ENCODE results near the gene HNRNPA2B1. TPM values are rescaled to one million over a fixed set of nuclear protein-coding genes. Genes with fewer than 3 reads are reported as not detected.
"Not testable (repeated sequence)": the region's sequence is repeated elsewhere in the genome, so short reads cannot be mapped to it uniquely, and the experiment has no call there.

The HNRNPA2B1 gene
- total RNA-seq, 2 experiments from 2014 or later, result 882 to 899 TPM

- no peaks in the 10 kb centered on the region for H3K9me3 Mint-ChIP-seq (ENCODE audit: insufficient read depth)
- ChIA-PET POLR2A (interaction anchor here (1.1 to 1.4 kb wide), 3 partner anchors 20 to 31 kb away, joined by 3 to 5 read pairs (median 3); no protein-coding TSS in a partner anchor), CTCF (interaction anchor here (2.3 kb wide), 1 partner anchor 71 kb away, joined by 15 read pairs; no protein-coding TSS in a partner anchor)
- no peak overlapping the region for H3K4me3 Mint-ChIP-seq
- no peaks in the 10 kb centered on the region for H3K27me3 Mint-ChIP-seq (ENCODE audit: low read depth)
- H3K27ac Mint-ChIP-seq, result no peak overlapping the region
- no peak for ATAC-seq
- peaks cover 53% of the 10 kb centered on the region for H3K4me1 Mint-ChIP-seq (ENCODE audit: low read depth)
- peaks cover 20% of the 10 kb centered on the region for H3K36me3 Mint-ChIP-seq (ENCODE audit: low read depth)
- DNase-seq, result no peak
Observed at GRCh38 chr7:26162431-26162830, 38.1 kb downstream of the HNRNPA2B1 start.

- POLR2A ChIA-PET, result interaction anchor here (0.7 to 2.3 kb wide), 9 partner anchors 9 to 40 kb away, joined by 3 to 14 read pairs (median 3); partner anchors contain the start of genes CBX3, HNRNPA2B1 and NFE2L3
- no peaks in the 10 kb centered on the region for H3K9me3 Mint-ChIP-seq (ENCODE audit: insufficient read depth)
- peaks cover 22% of the 10 kb centered on the region for H3K36me3 Mint-ChIP-seq (ENCODE audit: low read depth)
- CTCF ChIA-PET, result interaction anchor here (0.8 to 2.3 kb wide), 9 partner anchors 9 to 266 kb away, joined by 3 to 15 read pairs (median 4); partner anchors contain the start of gene NFE2L3
- H3K27me3 Mint-ChIP-seq (ENCODE audit: low read depth), result no peaks in the 10 kb centered on the region
- no peak for DNase-seq
- H3K27ac Mint-ChIP-seq, result no peak overlapping the region
- no peak for ATAC-seq
- H3K4me1 Mint-ChIP-seq (ENCODE audit: low read depth), result peaks cover 54% of the 10 kb centered on the region
- no peak overlapping the region for H3K4me3 Mint-ChIP-seq
Observed at GRCh38 chr7:26160896-26161295, 39.6 kb downstream of the HNRNPA2B1 start.

GRCh38 chr7:26159243-26159642 lies 41.3 kb downstream of the HNRNPA2B1 start:
- ATAC-seq, result no peak
- Mint-ChIP-seq H3K27ac (no peak overlapping the region), H3K27me3 (ENCODE audit: low read depth) (no peaks in the 10 kb centered on the region), H3K9me3 (ENCODE audit: insufficient read depth) (no peaks in the 10 kb centered on the region), H3K36me3 (ENCODE audit: low read depth) (peaks cover 19% of the 10 kb centered on the region), H3K4me1 (ENCODE audit: low read depth) (peaks cover 68% of the 10 kb centered on the region), H3K4me3 (no peak overlapping the region)
- POLR2A ChIA-PET, result interaction anchor here (6.0 kb wide), 1 partner anchor 37 kb away, joined by 148 read pairs; the partner anchor contains the start of genes CBX3 and HNRNPA2B1
- DNase-seq, result no peak
- CTCF ChIA-PET, result interaction anchor here (2.3 to 5.8 kb wide), 2 partner anchors 69 to 126 kb away, joined by 7 to 40 read pairs; no protein-coding TSS in a partner anchor

GRCh38 chr7:26157520-26158105 lies 42.9 kb downstream of the HNRNPA2B1 start:
- Mint-ChIP-seq H3K9me3 (ENCODE audit: insufficient read depth) (no peaks in the 10 kb centered on the region), H3K4me3 (no peak overlapping the region), H3K4me1 (ENCODE audit: low read depth) (peaks cover 80% of the 10 kb centered on the region), H3K27ac (no peak overlapping the region), H3K36me3 (ENCODE audit: low read depth) (peaks cover 13% of the 10 kb centered on the region), H3K27me3 (ENCODE audit: low read depth) (no peaks in the 10 kb centered on the region)
- DNase-seq, result no peak
- ChIA-PET POLR2A (interaction anchor here (2.4 to 6.0 kb wide), 3 partner anchors 9 to 39 kb away, joined by 12 to 148 read pairs (median 33); partner anchors contain the start of genes CBX3 and HNRNPA2B1), CTCF (interaction anchor here (0.6 to 5.8 kb wide), 12 partner anchors 9 to 220 kb away, joined by 3 to 40 read pairs (median 4); no protein-coding TSS in a partner anchor)
- ATAC-seq, result no peak

GRCh38 chr7:26156451-26157420 lies 43.8 kb downstream of the HNRNPA2B1 start:
- H3K4me1 Mint-ChIP-seq (ENCODE audit: low read depth), result peaks cover 81% of the 10 kb centered on the region
- DNase-seq (peak; percentile 42), ATAC-seq (peak; percentile 12)
- ChIA-PET CTCF (interaction anchor here (0.7 to 5.8 kb wide), 12 partner anchors 10 to 264 kb away, joined by 3 to 40 read pairs (median 4); no protein-coding TSS in a partner anchor), POLR2A (interaction anchor here (0.9 to 6.0 kb wide), 6 partner anchors 10 to 300 kb away, joined by 3 to 148 read pairs (median 10); partner anchors contain the start of genes CBX3 and HNRNPA2B1)
- H3K4me3 Mint-ChIP-seq, result peak overlapping the region; percentile 66
- H3K9me3 Mint-ChIP-seq (ENCODE audit: insufficient read depth), result no peaks in the 10 kb centered on the region
- peaks cover 13% of the 10 kb centered on the region for H3K36me3 Mint-ChIP-seq (ENCODE audit: low read depth)
- peak overlapping the region; percentile 78 for H3K27ac Mint-ChIP-seq
- no peaks in the 10 kb centered on the region for H3K27me3 Mint-ChIP-seq (ENCODE audit: low read depth)

GRCh38 chr7:26155531-26156375 lies 44.8 kb downstream of the HNRNPA2B1 start:
- Mint-ChIP-seq H3K27ac (peak overlapping the region; percentile 94), H3K4me3 (peak overlapping the region; percentile 66), H3K27me3 (ENCODE audit: low read depth) (no peaks in the 10 kb centered on the region), H3K36me3 (ENCODE audit: low read depth) (peaks cover 9% of the 10 kb centered on the region), H3K4me1 (ENCODE audit: low read depth) (peaks cover 88% of the 10 kb centered on the region), H3K9me3 (ENCODE audit: insufficient read depth) (no peaks in the 10 kb centered on the region)
- no peak for ATAC-seq
- no peak for DNase-seq
- POLR2A ChIA-PET, result interaction anchor here (0.9 to 6.0 kb wide), 8 partner anchors 11 to 299 kb away, joined by 3 to 148 read pairs (median 9); partner anchors contain the start of genes CBX3 and HNRNPA2B1
- CTCF ChIA-PET, result interaction anchor here (0.8 to 5.8 kb wide), 11 partner anchors 11 to 263 kb away, joined by 3 to 40 read pairs (median 4); no protein-coding TSS in a partner anchor

GRCh38 chr7:26153823-26154783 lies 46.4 kb downstream of the HNRNPA2B1 start:
- POLR2A ChIA-PET, result interaction anchor here (0.9 to 6.0 kb wide), 5 partner anchors 13 to 63 kb away, joined by 3 to 148 read pairs (median 11); partner anchors contain the start of genes CBX3 and HNRNPA2B1
- H3K9me3 Mint-ChIP-seq (ENCODE audit: insufficient read depth), result no peaks in the 10 kb centered on the region
- ATAC-seq (no peak), DNase-seq (peak; percentile 31)
- H3K27ac Mint-ChIP-seq, result peak overlapping the region; percentile 94
- H3K4me1 Mint-ChIP-seq (ENCODE audit: low read depth), result peaks cover 84% of the 10 kb centered on the region
- CTCF ChIA-PET, result interaction anchor here (0.6 to 5.8 kb wide), 4 partner anchors 13 to 1338 kb away, joined by 3 to 40 read pairs (median 4); no protein-coding TSS in a partner anchor
- H3K4me3 Mint-ChIP-seq, result peak overlapping the region; percentile 92
- H3K27me3 Mint-ChIP-seq (ENCODE audit: low read depth), result no peaks in the 10 kb centered on the region
- H3K36me3 Mint-ChIP-seq (ENCODE audit: low read depth), result peaks cover 4% of the 10 kb centered on the region

- POLR2A ChIA-PET, result interaction anchor here (2.0 to 6.0 kb wide), 3 partner anchors 13 to 43 kb away, joined by 11 to 148 read pairs (median 33); partner anchors contain the start of genes CBX3 and HNRNPA2B1
- Mint-ChIP-seq H3K4me1 (ENCODE audit: low read depth) (peaks cover 76% of the 10 kb centered on the region), H3K4me3 (peak overlapping the region; percentile 92), H3K27ac (peak overlapping the region; percentile 94), H3K27me3 (ENCODE audit: low read depth) (no peaks in the 10 kb centered on the region), H3K9me3 (ENCODE audit: insufficient read depth) (no peaks in the 10 kb centered on the region), H3K36me3 (ENCODE audit: low read depth) (peaks cover 4% of the 10 kb centered on the region)
- CTCF ChIA-PET, result no interaction called here
- ATAC-seq (no peak), DNase-seq (peak; percentile 34)
Observed at GRCh38 chr7:26153241-26153822, 47.2 kb downstream of the HNRNPA2B1 start.

- Mint-ChIP-seq H3K4me3 (peak overlapping the region; percentile 92), H3K4me1 (ENCODE audit: low read depth) (peaks cover 71% of the 10 kb centered on the region), H3K27ac (peak overlapping the region; percentile 94)
- ChIA-PET CTCF (interaction anchor here (1.0 to 3.9 kb wide), 13 partner anchors 8 to 348 kb away, joined by 3 to 57 read pairs (median 5); no protein-coding TSS in a partner anchor), POLR2A (interaction anchor here (1.2 to 4.0 kb wide), 15 partner anchors 8 to 70 kb away, joined by 3 to 39 read pairs (median 10); partner anchors contain the start of genes CBX3 and HNRNPA2B1)
- H3K27me3 Mint-ChIP-seq (ENCODE audit: low read depth); H3K36me3 Mint-ChIP-seq (ENCODE audit: low read depth); H3K9me3 Mint-ChIP-seq (ENCODE audit: insufficient read depth): not testable (repeated sequence)
- DNase-seq, result peak; percentile 53
- peak; percentile 40 for ATAC-seq
Observed at GRCh38 chr7:26152782-26153240, 47.7 kb downstream of the HNRNPA2B1 start.

All from activated CD8-positive, alpha-beta T cell treated with anti-CD3 and anti-CD28 coated beads, Interleukin-2, amount 10 ng/mL, durations not matched to agents 7 days and 5 days (primary cell).